DMS114 treated with DMSO at 0.1 percent for 48 hours (cell line): ENCODE measurements around the gene CELF2.
"Not testable (repeated sequence)": the region's sequence is repeated elsewhere in the genome, so short reads cannot be mapped to it uniquely, and the experiment has no call there.

Source experiments
- DNase-seq: peaks from one replicate; lab custom pipeline; 2025; ENCODE audit not compliant: unreplicated experiment; lab: John Stamatoyannopoulos, UW

CELF2 gene

DNA sequence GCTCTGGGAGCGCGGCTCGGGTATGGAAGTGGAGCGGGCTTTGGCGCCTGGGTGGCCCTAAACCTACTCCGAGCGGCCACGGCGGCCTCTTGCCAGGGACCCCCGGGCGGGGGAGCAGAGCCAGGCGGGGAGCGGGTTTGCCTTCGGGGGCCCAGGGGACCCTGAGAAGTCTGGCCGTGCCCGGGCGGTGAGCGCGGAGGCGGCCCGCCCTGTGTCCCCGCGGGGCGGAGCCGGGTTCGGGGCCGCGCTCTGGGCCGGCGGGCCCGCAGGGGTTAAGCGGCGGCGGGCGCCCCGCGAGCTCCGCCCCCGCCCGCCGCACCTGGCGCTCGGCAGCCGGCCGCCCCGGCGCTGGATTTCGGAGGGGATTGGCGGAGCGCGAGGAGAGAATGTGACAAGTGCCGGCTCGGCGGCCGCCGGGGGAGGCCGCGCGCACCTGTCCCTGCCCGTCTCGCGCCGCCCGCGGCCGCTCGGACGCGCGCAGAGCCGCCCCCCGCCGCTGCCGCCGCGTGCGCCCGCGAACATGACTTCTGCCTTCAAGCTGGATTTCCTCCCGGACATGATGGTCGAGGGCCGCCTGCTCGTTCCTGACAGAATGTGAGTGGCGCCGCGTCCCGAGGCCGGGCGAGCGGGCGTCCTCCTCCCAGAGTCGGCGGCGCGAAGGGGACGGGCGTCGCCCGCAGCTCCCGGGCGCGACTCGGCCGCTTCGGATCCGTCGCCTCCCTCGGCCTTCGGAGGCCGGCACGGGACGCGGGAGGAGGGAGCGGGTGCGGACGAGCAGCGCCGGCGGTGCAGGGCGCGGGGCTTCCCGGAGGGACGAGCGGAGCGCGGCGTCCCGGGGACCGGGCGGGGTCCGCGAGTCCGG lies at the start of gene CELF2:
TSS of gene CELF2 (plus strand) at position 303 of the 862 bp plus-strand sequence. CDS start at position 521, 218 bp downstream.
- DNase-seq: no peak

DNA sequence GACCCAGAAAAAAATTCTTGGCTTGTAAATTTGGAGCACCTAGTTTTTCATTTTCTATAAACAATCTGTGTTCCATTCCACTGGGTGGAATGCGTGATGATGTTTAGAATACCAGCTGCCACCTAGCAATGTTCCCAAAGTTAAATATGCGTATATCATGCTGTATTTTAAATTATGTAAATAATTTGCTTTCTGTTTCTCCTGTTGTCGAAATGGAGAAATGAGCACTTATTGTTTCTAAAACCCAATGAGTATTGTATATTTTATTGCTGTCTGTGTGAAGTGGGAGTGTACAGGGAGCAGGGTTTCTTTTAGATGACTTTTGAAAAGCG lies 49.4 kb upstream of the CELF2 start:
- no peak for DNase-seq

DNA sequence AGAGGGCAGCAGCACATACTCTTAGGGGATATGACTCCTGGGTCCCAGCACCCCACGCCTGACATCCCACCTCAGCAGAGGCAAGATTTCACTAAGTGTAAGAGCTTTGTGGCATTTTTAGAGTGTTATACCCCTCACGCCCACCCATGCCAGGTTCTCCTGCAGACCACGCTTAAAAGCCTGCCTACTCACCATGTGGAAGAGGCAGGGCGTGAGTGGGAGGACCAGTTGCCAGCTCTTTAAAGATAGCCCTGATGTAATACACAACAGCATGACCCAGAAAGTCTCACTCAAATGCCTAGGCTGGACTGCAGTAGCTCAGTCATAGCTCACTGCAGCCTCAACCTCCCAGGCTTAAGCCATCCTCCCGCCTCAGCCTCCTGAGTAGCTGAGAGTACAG lies 44.4 kb upstream of the CELF2 start:
- DNase-seq: no peak

DNA sequence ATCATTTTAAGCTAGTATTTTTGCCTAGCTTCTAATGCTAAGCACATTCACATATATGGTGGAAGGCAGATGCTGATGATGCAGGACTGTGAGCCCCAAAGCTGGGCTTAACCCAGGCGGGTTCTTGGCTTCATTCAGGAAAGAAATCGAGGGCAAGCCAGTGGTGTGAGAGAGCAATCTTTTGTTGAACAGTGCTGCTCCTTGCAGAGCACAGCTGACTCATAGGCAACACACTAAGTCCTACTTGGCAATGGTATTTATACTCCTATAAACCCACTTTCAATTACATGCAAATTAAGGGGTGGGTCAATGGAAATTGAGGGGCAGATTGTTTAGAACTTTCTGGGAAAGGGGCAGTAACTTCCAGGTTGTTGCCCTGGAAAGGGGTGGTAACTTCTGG lies 42.0 kb upstream of the CELF2 start:
- DNase-seq: no peak

DNA sequence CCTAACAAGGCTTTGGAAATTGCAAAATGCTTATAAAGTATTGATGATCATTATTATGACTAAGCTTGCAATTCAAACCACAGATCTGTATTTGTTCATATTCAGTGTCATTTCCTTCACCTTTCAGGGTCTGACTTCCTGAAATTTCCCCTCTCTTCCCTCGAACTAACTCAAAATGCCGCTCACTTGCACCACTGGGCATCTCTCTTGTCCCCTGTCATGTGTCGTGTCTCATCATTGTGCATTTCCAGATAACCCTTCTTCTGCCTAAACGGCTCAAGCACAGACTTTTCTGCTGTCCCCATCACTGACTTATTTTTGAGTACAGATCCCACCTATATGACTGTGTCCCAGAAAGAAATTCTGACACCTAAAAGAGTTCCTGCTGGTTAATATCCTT lies 41.0 kb upstream of the CELF2 start:
- DNase-seq: no peak

DNA sequence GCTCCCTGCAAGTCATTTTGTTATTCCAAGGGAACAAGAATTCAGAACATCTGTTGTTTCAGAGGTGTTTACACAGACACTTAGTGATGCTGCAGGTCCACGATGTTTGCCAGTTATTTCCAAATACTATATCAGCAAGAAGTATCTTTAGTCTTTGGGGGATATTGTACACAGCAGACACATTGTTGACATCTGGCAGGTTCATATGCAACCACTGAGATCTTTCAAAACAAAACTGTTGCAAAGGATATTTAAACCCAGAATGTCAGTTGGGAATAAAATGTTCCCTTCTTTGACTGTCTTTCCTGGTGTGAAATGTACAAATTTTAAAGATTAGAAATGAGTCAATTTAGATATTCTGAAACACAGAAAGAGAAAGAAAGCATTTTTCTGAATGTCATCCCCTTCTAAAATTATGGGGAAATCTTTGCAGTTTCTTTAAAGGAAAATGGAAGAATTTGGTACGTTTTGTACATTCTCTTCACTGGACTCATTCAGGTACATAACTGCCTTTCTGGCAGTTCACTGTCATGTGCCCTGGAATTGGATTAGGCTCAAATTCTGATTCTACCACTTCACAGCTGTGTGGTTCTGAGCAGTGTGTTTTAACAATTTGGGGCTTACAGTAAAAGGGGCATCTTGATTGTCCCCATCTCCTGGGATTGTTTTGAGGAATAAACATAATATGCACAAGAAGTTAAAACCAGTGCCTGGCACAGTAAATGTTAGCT lies 40.3 kb upstream of the CELF2 start:
- DNase-seq: no peak

DNA sequence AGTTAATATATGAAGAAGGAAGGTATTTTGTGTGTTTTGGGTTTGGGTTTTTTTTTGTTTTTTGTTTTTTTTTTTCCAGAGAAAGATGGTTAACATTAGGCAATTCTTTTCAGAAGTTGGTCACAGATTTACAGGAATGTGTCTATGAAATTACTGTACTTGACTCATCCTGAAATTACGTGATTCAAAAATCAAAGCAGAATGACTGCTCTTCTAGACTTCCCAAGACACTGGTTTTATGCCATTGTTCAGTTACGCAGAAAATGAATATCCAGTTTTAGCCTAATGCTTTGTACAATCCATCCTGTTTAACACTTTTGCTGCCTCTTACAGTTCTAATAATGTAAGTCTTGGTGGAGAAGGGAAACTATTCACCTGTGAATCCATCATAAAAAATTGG lies 39.7 kb upstream of the CELF2 start:
- DNase-seq: no peak

DNA sequence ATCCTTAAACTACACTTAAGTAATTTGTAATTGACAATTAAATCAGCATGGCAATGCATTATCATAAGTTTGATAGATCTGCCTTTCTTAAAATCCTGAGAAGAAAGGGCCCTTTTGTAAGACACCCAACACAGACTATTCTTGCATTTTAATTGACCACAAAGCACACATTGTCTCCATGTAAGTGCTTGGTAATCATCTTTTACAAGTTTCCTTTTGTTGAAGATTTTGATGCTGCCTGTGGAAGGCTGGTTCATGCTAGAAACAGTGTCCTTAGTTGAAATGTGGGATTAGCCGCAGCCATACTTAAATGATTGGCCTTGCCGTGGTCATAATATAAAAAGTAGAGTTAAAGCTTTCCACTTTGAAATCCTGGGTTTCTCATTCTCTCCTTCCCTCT lies 32.3 kb upstream of the CELF2 start:
- no peak for DNase-seq

DNA sequence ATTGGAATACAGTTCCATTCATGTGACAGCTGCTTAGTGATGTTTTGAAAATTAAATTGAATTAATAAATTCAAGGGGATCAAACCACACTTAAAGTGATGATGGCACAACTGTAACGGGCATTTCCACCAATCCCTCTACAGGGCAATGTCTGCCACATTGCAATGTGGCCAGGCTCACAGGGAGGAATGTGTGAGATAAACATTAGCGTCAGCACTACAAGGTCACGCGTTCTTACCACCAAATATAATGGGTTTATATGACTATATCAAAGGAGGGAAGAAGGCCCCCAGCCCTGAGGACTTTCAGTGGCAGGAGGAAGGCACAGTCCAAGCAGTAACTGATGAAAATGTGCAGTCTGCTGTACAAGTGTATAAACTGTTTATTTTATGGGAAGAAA lies 31.1 kb upstream of the CELF2 start:
- no peak for DNase-seq

DNA sequence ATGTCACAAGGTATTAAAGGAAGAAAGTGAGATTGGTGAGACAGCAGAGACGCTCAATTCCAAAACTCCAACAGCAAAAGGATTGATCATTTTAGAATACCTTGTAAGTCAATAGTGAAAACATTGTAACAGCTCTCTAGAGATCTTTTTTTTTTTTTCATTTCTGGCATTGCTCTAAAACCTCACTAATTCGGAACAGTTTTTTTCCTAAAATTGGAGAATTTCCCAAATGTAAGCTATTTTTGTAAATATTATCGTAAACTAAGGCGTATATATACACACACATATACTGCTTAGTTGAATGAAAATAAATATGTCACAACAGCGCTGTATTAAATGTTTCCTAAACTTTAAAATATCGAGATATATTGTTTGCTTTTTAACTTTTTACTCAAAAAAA lies 30.6 kb upstream of the CELF2 start:
- DNase-seq: no peak

DNA sequence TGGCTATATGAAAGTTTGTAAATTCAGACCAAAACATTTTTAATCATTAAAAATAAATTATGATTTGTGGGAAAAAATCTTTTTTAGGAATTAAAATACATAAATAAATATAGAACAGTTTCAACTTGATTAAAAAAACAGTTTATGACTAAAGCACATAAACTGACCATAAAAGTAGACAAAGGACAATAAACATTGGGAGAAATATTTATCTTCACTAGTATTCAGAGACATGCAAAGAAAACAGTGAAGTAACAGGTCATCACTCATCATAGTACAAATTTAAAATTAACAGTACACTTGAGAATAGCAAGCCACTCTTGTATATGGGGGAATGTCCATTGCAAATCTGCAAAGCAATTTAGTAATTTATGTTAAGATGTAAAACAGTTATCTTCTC lies 28.0 kb upstream of the CELF2 start:
- no peak for DNase-seq

DNA sequence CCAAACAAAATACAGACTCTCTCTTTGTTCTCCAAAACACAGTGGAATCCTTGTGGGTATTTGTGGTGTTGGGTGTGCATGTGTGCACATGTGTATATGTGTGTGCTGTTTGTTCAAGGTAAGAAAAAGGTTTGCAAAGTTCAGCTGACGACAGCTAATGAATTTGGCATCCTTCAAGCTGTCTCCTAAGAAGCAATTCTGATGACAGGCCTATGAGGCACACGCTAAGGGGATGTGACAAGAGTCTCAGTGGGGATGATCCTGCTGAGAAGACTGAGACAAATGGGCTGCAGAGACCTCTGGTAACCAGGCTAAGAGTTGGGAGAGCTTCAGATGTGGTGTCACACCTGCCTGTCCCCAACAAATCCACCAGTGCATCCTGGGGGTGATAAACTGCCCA lies 26.5 kb upstream of the CELF2 start:
- no peak for DNase-seq

DNA sequence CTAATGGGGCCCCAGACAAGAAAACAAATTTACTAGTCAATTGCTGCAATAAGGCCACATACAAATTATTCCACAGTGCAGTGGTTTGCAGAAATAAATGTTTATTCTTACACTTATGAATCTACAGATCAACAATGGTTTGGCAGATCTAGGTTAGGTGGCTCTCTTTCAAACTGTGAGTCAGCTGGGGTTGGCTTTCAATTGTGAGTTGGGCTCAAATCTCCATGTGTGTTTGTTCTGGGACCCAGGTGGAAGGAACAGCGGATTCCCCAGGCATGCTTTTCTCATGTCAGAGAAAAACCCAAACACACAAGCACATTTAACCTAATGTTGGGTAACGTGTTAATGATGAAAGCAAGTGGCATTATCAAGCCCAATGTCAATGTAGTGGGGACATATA lies 25.6 kb upstream of the CELF2 start:
- no peak for DNase-seq

DNA sequence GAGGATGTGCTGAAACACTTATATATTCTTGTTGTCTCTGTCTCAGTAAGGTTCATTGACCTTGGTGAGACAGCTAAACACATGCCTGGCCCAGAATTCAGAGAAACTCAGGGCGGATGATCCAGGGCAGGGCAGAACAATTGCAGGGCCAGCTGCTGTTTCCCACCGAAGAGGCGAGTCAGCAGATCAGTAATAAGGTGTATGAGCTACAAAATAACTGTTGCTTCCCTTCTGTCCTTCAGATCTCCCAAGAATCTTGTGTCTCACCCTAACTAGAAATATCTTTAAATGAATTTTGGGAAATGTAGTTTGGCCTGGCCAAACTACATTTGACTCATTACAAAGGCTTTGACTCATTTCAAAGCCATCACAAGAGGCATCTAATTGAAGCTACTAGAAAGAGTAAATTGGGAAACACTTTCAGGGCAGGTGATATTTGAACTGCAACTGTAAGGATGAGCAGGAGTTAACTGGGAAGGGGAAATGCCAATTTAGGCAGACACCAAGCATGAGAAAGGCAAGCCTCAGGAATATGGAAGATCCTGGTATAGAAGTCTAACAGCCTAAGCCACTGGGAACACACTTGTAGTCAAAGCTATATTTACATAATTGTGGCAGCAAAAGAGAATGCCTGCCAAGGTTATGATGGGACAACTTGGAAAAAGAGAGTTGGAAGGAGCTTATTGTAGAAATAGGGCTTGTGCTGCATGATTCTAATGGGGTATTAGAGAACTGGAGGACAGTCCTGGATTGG lies 24.5 kb upstream of the CELF2 start:
- no peak for DNase-seq

DNA sequence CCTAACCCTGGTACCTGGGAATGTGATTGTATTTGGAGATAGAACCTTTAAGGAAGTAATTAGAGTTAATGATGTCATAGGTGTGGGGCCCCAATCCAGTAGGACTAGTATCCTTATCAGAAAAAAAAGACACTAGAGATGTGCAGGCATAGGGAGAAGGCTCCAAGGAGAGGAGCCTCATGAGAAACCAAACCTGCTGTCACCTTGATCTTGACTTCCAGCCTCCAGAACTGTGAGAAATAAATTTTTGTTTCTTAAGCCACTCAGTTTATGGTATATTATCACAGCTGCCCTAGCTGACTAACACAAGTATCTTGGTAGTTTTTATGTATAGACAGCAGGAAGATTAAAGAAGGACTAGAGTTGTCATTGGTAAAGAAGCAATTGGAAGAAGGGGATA lies 23.9 kb upstream of the CELF2 start:
- no peak for DNase-seq

DNA sequence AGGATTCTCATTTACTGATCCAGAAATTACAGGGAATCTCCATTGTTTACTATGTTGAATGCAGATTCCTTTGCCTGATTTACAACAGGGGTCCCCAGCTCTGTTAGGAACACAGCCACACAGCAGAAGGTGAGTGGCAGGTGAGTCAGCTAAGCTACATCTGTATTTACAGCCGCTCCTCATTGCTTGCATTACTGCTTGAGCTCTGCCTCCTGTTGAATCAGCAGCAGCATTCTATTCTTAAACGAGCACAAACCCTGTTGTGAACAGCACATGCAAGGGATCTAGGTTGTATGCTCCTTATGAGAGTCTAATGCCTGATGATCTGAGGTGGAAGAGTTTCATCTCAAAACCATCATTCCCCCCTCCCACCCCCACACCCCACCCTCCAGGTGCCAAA lies 23.3 kb upstream of the CELF2 start:
- no peak for DNase-seq

DNA sequence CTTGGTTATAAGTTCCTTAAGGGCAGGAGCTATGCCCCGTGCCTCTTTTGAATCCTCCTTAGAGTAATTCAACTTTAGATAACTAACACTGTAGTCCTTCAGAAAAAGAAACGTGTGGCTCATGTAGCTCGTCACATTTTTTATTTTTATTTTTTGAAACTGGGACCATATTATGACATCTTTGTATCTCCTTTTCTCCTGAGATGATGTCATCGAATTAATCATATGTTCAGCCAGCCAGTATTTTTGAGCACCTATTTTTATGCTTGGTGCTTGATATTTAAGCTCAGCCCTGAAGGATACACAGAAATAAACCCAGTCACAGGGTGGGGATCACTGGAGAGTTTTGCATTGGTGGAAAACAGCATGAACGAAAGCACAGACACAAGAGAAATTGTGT lies 22.6 kb upstream of the CELF2 start:
- no peak for DNase-seq

DNA sequence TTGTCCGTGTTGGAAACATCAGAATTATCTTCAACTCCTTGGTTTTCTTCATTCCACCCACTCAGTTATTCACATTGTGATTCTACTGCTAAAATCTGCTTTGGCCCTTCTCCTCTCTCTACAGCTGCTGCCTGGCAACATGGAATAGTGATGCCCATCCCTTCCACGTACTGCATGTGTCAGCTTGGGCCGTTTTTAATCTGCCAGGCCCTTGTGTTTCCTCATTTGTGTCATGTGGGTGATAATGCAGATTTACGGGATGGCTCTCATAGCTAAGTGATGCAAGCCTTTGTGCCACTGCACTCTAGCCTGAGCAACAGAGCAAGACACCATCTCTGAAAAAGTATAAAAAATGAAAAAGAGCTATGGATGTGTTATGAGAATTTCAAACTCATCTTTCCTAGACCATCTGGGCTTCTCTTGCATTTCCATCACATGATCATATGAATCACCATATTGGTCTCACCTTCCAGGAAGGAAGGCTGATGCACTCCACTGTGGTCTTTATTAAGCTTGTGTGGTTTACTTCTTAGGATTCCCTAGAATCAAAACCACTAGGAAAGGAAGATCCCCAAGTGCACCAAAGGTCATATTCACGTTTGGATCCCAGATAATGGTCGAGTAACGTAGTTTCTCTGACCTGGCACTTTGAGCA lies 20.6 kb upstream of the CELF2 start:
- DNase-seq: no peak

DNA sequence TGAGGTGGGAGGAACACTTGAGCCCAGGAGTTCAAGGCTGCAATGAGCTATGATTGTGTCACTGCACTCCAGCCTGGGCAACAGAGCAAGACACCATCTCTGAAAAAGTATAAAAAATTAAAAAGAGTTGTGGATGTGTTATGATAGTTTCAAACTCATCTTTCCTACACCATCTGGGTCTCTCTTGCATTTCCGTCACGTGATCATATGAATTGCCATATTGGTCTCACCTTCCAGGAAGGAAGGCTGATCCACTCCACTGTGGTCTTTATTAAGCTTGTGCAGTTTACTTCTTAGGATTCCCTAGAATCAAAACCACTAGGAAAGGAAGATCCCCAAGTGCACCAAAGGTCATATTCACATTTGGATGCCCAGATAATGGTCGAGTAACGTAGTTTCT lies 18.2 kb upstream of the CELF2 start:
- not testable (repeated sequence) for DNase-seq

DNA sequence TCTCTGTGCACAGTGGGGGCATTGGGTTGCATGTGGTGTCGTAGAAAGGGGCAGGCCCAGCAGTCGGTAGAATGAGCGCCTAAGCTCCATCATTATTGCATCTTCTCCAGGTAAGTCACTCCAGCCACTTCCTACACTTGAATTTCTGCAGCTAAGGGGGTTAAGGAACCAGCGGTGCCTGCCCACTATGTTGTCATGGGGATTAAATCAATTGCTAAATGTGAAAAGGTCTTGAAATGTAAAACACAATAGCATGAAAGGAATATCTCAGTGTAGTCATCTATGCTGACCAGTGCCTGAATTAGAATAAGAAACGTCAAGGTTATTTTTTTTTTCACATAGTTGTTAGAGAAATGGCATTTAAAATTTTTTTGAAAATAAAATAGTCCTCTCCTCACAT lies 15.2 kb upstream of the CELF2 start:
- DNase-seq: no peak

DNA sequence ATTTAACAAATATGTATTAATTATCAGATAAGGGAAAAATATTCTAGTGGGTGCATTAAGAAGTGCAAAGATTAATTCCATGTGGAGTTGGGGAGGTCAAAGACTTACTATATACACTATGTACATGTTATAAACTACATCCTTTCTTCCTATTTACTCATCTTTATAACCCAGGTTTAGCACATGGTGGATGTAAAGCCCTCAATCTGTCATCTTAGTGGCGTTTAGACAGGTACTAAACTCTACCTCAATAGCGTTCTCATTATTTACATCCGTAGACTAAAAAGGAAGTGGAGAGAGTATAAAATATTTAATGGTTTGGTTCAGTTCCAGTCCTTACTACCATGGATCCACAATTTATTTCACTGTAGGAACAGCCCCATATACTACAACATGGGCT lies 14.8 kb upstream of the CELF2 start:
- DNase-seq: no peak
